WTC11 (cell line): ENCODE data around the gene CTNNA3. TPM values are rescaled to one million over a fixed set of nuclear protein-coding genes. Genes with fewer than 3 reads are reported as not detected.

Experiments
- ATAC-seq: fragments of 200-7000 bp; cut with Tn5 transposase; 2 replicates; pipeline ENCODE4 v1.10.0; 2021; ENCODE audit warnings: mild to moderate bottlenecking, moderate library complexity
- CTCF ChIA-PET: fragments of 300-600 bp; sonication (Branson Sonifier 250); formaldehyde crosslinking; loops from one replicate; lab custom pipeline; 2021; ENCODE audit warnings: antibody characterized with exemption; lab: Charles Lee
- POLR2A ChIA-PET: fragments of 350-600 bp; sonication (Branson Sonifier 250); formaldehyde crosslinking; loops from one replicate; lab custom pipeline; 2021; ENCODE audit warnings: antibody characterized with exemption; lab: Charles Lee
- DNase-seq: peaks from one replicate; pipeline ENCODE4 v3.0.0; 2021; ENCODE audit warnings: low spot score
- H3K27ac Mint-ChIP-seq: 2 replicates; pipeline ENCODE4 v1.8.0; 2021; ENCODE audit warnings: mixed read lengths
- H3K27me3 Mint-ChIP-seq: 2 replicates; pipeline ENCODE4 v1.8.0; 2021; ENCODE audit warnings: low read depth, mild to moderate bottlenecking, moderate library complexity, mixed read lengths
- H3K36me3 Mint-ChIP-seq: 2 replicates; pipeline ENCODE4 v1.8.0; 2021; ENCODE audit warnings: mixed read lengths
- H3K4me1 Mint-ChIP-seq: 2 replicates; pipeline ENCODE4 v1.8.0; 2022; ENCODE audit warnings: mixed read lengths
- H3K4me3 Mint-ChIP-seq: 2 replicates; pipeline ENCODE4 v1.8.0; 2021; ENCODE audit warnings: mild to moderate bottlenecking, moderate library complexity, mixed read lengths
- H3K9me3 Mint-ChIP-seq: 2 replicates; pipeline ENCODE4 v1.8.0; 2021; ENCODE audit warnings: mixed read lengths
- AFF4 ChIP-seq: sonication (generic); formaldehyde crosslinking; IDR thresholded peaks from 2 replicates; pipeline ENCODE4 v1.8.1; 2023; ENCODE audit warnings: mild to moderate bottlenecking, missing genetic modification reagents, borderline replicate concordance
- AR ChIP-seq: fragments of 250-450 bp; sonication (Bioruptor Pico); IDR thresholded peaks from 2 replicates; pipeline ENCODE4 v1.9.0; 2021; ENCODE audit warnings: mild to moderate bottlenecking
- CREM ChIP-seq: sonication (generic); formaldehyde crosslinking; IDR thresholded peaks from 2 replicates; pipeline ENCODE4 v1.8.1; 2022; ENCODE audit warnings: mild to moderate bottlenecking, missing genetic modification reagents, moderate library complexity
- ERG ChIP-seq: fragments of 250-450 bp; sonication (Bioruptor Pico); IDR thresholded peaks from 2 replicates; pipeline ENCODE4 v1.8.0; 2021; ENCODE audit warnings: mild to moderate bottlenecking
- FOXJ3 ChIP-seq: sonication (generic); formaldehyde crosslinking; IDR thresholded peaks from 2 replicates; pipeline ENCODE4 v1.9.0; 2021; ENCODE audit warnings: missing genetic modification reagents, mild to moderate bottlenecking, borderline replicate concordance
- GTF2I ChIP-seq: fragments of 250-450 bp; sonication (Bioruptor Pico); conservative IDR thresholded peaks from 2 replicates; pipeline ENCODE4 v1.4.0; 2021; ENCODE audit warnings: mild to moderate bottlenecking
- IRF1 ChIP-seq: sonication (generic); formaldehyde crosslinking; IDR thresholded peaks from 2 replicates; pipeline ENCODE4 v1.8.0; 2023; ENCODE audit warnings: missing genetic modification reagents
- SOX15 ChIP-seq: fragments of 250-450 bp; sonication (Bioruptor Pico); IDR thresholded peaks from 2 replicates; pipeline ENCODE4 v1.9.0; 2021; ENCODE audit warnings: mild to moderate bottlenecking
- STAT6 ChIP-seq: sonication (generic); formaldehyde crosslinking; conservative IDR thresholded peaks from 2 replicates; pipeline ENCODE4 v1.8.1; 2023; ENCODE audit warnings: mild to moderate bottlenecking, low read depth, missing genetic modification reagents, moderate library complexity
- ZMAT4 ChIP-seq: fragments of 250-450 bp; sonication (Bioruptor Pico); IDR thresholded peaks from 2 replicates; pipeline ENCODE4 v1.9.0; 2021; ENCODE audit warnings: mild to moderate bottlenecking
- ZNF263 ChIP-seq: sonication (generic); formaldehyde crosslinking; IDR thresholded peaks from 2 replicates; pipeline ENCODE4 v1.8.1; 2022; ENCODE audit warnings: low read depth, mild to moderate bottlenecking, moderate library complexity, missing genetic modification reagents
- ZNF281 ChIP-seq: sonication (generic); formaldehyde crosslinking; IDR thresholded peaks from 2 replicates; pipeline ENCODE4 v1.8.0; 2023; ENCODE audit warnings: mild to moderate bottlenecking, missing genetic modification reagents
- ZNF317 ChIP-seq: sonication (generic); formaldehyde crosslinking; IDR thresholded peaks from 2 replicates; pipeline ENCODE4 v1.8.1; 2023; ENCODE audit warnings: low read depth, mild to moderate bottlenecking, moderate library complexity, missing genetic modification reagents, borderline replicate concordance
- ZNF532 ChIP-seq: fragments of 250-450 bp; sonication (Bioruptor Pico); IDR thresholded peaks from 2 replicates; pipeline ENCODE4 v1.9.0; 2021; ENCODE audit warnings: mild to moderate bottlenecking, borderline replicate concordance
- total RNA-seq: library from RNA; stranded (reverse); gene quantifications from 3 replicates; pipeline ENCODE4 v1.2.3, GENCODE V29; 2021

CTNNA3 gene
- total RNA-seq, 1 experiment from 2014 or later, result 6.1 TPM

GRCh38 chr10:67662415-67662814 is 33.6 kb downstream of the CTNNA3 start:
- H3K4me1 Mint-ChIP-seq, result peaks cover 12% of the 10 kb centered on the region
- no peak for TF ChIP-seq STAT6 (CRISPR knock-in tag)
- TF ChIP-seq ZNF317, result no peak
- TF ChIP-seq IRF1, result no peak
- no peak for TF ChIP-seq SOX15
- TF ChIP-seq AR (CRISPR knock-in tag), result no peak
- TF ChIP-seq FOXJ3 (CRISPR knock-in tag), result no peak
- TF ChIP-seq ZMAT4, result no peak
- no peak for TF ChIP-seq ZNF263
- TF ChIP-seq AFF4 (CRISPR knock-in tag), result no peak
- no peak for TF ChIP-seq ZNF281
- TF ChIP-seq ZNF532 (CRISPR knock-in tag), result no peak
- TF ChIP-seq GTF2I (CRISPR knock-in tag), result no peak
- TF ChIP-seq CREM, result no peak
- no peak for TF ChIP-seq ERG (CRISPR knock-in tag)
- TF ChIP-seq, all 79 proteins: peak for 0
- H3K27ac Mint-ChIP-seq, result no peak overlapping the region
- H3K9me3 Mint-ChIP-seq, result no peaks in the 10 kb centered on the region
- DNase-seq (no peak), ATAC-seq (no peak)
- no peak overlapping the region for H3K4me3 Mint-ChIP-seq
- ChIA-PET POLR2A (no interaction called here), CTCF (interaction anchor here (2.9 kb wide), 1 partner anchor 117 kb away, joined by 13 read pairs; no protein-coding TSS in a partner anchor)
- H3K27me3 Mint-ChIP-seq, result no peaks in the 10 kb centered on the region
- no peaks in the 10 kb centered on the region for H3K36me3 Mint-ChIP-seq
